Retinal pigment epithelial cell (primary cell): Measurements from ENCODE around the gene MYH10.
A peak's percentile ranks its signal among the peaks of the same experiment; 100 is the strongest.

Experiments
- DNase-seq: peaks from one replicate; pipeline ENCODE4 v3.0.0-alpha.2; 2010; ENCODE audit warnings: low read depth
- H3K4me3 ChIP-seq: 2 replicates; pipeline ENCODE4 v1.5.1; 2011; ENCODE audit warnings: mild to moderate bottlenecking, low read length, control low read depth, moderate library complexity
- TF ChIP-seq, protein P1 (sequence below): conservative IDR thresholded peaks from 2 replicates; pipeline ENCODE4 v1.5.1; 2011; ENCODE audit warnings: low read depth, low read length, control low read depth, inconsistent platforms

The MYH10 gene

DNA sequence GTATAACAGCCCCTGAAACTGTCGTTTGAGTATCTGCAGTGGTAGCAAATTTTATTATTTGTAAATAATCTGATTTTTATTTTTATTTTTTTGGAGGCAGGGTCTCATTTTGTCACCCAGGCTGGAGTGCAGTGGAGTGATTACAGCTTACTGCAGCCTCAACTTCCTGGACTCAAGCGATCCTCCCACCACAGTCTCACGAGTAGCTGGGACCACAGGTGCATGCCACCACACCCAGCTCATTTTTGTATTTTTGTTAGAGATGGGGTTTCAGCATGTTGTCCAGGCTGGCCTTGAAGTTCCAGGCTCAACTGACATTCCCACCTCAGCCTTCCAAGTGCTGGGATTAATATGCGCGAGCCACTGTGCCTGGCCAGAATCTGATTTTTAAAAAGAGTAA, 192.1 kb downstream of the MYH10 start:
- TF ChIP-seq, protein P1, sequence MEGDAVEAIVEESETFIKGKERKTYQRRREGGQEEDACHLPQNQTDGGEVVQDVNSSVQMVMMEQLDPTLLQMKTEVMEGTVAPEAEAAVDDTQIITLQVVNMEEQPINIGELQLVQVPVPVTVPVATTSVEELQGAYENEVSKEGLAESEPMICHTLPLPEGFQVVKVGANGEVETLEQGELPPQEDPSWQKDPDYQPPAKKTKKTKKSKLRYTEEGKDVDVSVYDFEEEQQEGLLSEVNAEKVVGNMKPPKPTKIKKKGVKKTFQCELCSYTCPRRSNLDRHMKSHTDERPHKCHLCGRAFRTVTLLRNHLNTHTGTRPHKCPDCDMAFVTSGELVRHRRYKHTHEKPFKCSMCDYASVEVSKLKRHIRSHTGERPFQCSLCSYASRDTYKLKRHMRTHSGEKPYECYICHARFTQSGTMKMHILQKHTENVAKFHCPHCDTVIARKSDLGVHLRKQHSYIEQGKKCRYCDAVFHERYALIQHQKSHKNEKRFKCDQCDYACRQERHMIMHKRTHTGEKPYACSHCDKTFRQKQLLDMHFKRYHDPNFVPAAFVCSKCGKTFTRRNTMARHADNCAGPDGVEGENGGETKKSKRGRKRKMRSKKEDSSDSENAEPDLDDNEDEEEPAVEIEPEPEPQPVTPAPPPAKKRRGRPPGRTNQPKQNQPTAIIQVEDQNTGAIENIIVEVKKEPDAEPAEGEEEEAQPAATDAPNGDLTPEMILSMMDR, result no peak
- no peak overlapping the region for H3K4me3 ChIP-seq

DNA sequence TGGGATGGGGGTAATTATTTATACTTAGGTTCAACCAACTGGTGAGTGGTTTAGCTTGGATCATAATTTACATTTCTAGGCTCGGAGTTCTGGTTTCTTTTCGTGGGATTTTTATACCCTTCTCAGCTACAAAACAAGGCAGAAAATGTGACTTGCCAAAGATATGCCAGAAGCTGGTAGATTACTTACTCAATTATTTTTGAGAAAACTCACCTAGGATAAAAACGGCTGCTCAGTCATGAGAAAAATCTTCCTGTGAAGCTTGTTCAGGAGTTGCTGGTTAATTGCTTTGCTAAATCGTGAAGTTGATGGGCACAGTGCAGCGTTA, 193.7 kb downstream of the MYH10 start:
- H3K4me3 ChIP-seq, result peak overlapping the region; percentile 60
- TF ChIP-seq, protein P1, result no peak
- no peak for DNase-seq

More for the DNA sequence above, 192.1 kb downstream of the MYH10 start:
- no peak for DNase-seq

GRCh38 chr17:8436169-8436843, 194.2 kb downstream of the MYH10 start:
- DNase-seq, result peak; percentile 14
- TF ChIP-seq, protein P1, result peak; percentile 4
- H3K4me3 ChIP-seq, result peak overlapping the region; percentile 60

DNA sequence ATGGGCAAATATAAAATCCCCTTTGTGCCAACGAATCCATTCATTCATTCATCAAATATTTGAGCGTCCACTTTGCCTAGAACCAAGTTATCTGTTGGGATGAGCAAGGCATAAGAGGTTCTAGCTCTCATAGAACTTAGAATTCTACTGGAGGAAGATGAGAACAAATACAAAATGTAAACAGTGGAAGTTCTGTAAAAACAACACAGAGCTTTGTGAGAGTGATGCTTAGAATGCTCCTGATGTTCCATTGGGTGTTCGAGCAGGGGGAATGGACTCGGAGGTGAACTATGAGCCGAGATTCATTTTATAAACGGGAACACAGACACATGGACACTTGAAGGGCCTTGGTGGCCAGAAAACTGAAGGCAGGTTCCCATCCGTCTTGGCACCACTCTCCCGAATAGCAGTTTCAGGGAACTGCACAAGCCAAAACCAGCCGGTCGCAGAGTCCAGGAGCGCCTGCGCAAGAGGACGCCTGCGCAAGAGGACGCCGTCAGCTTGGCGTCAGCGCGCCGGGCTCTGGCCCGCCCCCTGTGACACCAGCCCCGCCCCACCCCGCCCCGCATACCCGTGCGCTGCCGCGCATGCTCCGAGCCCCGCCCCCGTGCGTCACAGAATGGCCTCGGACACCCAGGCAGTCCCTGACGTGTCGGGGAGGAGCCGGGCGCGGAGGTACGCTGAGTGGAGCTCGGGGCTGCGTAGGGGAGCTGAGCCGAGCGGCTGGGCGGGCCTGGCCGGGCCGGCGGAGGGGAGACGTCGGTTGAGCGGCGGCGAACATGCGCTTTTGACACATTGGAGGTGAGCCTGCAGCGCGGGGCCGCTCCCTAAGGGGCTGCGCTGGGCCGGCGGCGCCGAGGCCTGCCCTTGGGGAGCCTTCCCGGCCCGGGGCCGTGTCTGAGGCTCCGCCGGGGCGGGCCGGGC, 195.0 kb downstream of the MYH10 start, which contains the start of gene NDEL1:
Gene NDEL1, plus strand, starts transcription at position 640 of the 924 bp plus-strand sequence. CDS start 8,388 bp downstream, outside the sequence.
- TF ChIP-seq, protein P1, result no peak
- peak within 1 kb of the TSS; percentile 82 for H3K4me3 ChIP-seq
- DNase-seq, result peak; percentile 90

GRCh38 chr17:8430966-8431365, 199.6 kb downstream of the MYH10 start:
- no peak overlapping the region for H3K4me3 ChIP-seq
- DNase-seq, result no peak
- TF ChIP-seq, protein P1, result no peak

- H3K4me3 ChIP-seq, result no peak overlapping the region
- TF ChIP-seq, protein P1, result no peak
- no peak for DNase-seq
These were observed 203.7 kb downstream of the MYH10 start for GRCh38 chr17:8426802-8427201.
